CD14-positive monocyte (primary cell): Measurements from ENCODE around the gene JAGN1. TPM values are rescaled to one million over a fixed set of nuclear protein-coding genes. Genes with fewer than 3 reads are reported as not detected.

Experiments
- DNase-seq, 3 donors: peaks; one replicate each; pipeline ENCODE4 v3.0.0-alpha.2; 2011 to 2022
- H2AFZ ChIP-seq: 2 replicates; pipeline ENCODE4 v1.6.0; 2012; ENCODE audit warnings: mild to moderate bottlenecking, low read depth, low read length, inconsistent platforms; ENCODE audit not compliant: insufficient read depth, poor library complexity, severe bottlenecking
- H3K27ac ChIP-seq, 2 donors: 1 replicate in 1 of 2; 2 replicates in 1 of 2; pipeline ENCODE4 v1.5.1; 2012 to 2013; ENCODE audit warnings: low read length in 2 of 2, control low read depth in 1 of 2, inconsistent platforms in 1 of 2, low read depth in 1 of 2, mild to moderate bottlenecking in 1 of 2
- H3K27me3 ChIP-seq, 2 donors: one replicate each; pipeline versions ENCODE4 v1.6.0 to v1.6.1; 2011 to 2013; ENCODE audit warnings: low read length in 2 of 2; ENCODE audit not compliant: control insufficient read depth in 2 of 2, insufficient read depth in 2 of 2
- H3K36me3 ChIP-seq, 2 donors: replicated peaks in 1 of 2; 1 replicate in 1 of 2; 2 replicates in 1 of 2; pipeline versions ENCODE4 v1.5.1 to v1.6.1; 2012 to 2013; ENCODE audit warnings: low read length in 2 of 2, control low read depth in 1 of 2, inconsistent platforms in 1 of 2, mild to moderate bottlenecking in 1 of 2; ENCODE audit not compliant: insufficient read depth in 2 of 2, control insufficient read depth in 1 of 2
- H3K4me1 ChIP-seq, 2 donors: 1 replicate in 1 of 2; 2 replicates in 1 of 2; pipeline versions ENCODE4 v1.5.1 to v1.6.1; 2012 to 2013; ENCODE audit warnings: low read length in 2 of 2, control low read depth in 1 of 2, inconsistent platforms in 1 of 2, mild to moderate bottlenecking in 1 of 2, moderate library complexity in 1 of 2; ENCODE audit not compliant: insufficient read depth in 2 of 2, control insufficient read depth in 1 of 2
- H3K4me2 ChIP-seq: replicated peaks from 2 replicates; pipeline ENCODE3; 2012; ENCODE audit warnings: low read length, moderate library complexity, mild to moderate bottlenecking; ENCODE audit not compliant: poor library complexity, severe bottlenecking; ENCODE audit errors: extremely low read depth
- H3K4me3 ChIP-seq, 3 experiments: fragments of 200-600 bp in 1 of 3; sonication (generic) in 1 of 3; replicated peaks in 1 of 3; 1 replicate in 2 of 3; 2 replicates in 1 of 3; pipeline ENCODE4 v1.5.1; 2011 to 2013; ENCODE audit warnings: low read length in 3 of 3, mild to moderate bottlenecking in 3 of 3, control low read depth in 2 of 3, low read depth in 2 of 3, inconsistent platforms in 1 of 3, moderate library complexity in 1 of 3
- H3K79me2 ChIP-seq: 2 replicates; pipeline ENCODE4 v1.6.0; 2012; ENCODE audit warnings: mild to moderate bottlenecking, control low read depth, inconsistent platforms, low read length, moderate library complexity; ENCODE audit not compliant: insufficient read depth
- H3K9ac ChIP-seq: 2 replicates; pipeline ENCODE4 v1.6.0; 2017; ENCODE audit warnings: low read length, mild to moderate bottlenecking; ENCODE audit not compliant: insufficient read depth, poor library complexity, severe bottlenecking
- H3K9me3 ChIP-seq, 2 donors: replicated peaks in 1 of 2; 1 replicate in 1 of 2; 2 replicates in 1 of 2; pipeline versions ENCODE4 v1.5.1 to v1.6.1; 2012 to 2013; ENCODE audit warnings: low read length in 2 of 2, control low read depth in 1 of 2; ENCODE audit not compliant: control insufficient read depth in 1 of 2, insufficient read depth in 1 of 2
- H4K20me1 ChIP-seq: 2 replicates; pipeline ENCODE4 v1.6.0; 2012; ENCODE audit warnings: mild to moderate bottlenecking, low read length, control low read depth, moderate library complexity; ENCODE audit not compliant: insufficient read depth
- H3K27ac Mint-ChIP-seq, 7 donors: one replicate each; pipeline ENCODE4 v1.8.0; 2020; ENCODE audit warnings: mild to moderate bottlenecking in 7 of 7, mixed read lengths in 7 of 7, moderate library complexity in 6 of 7, inconsistent platforms in 2 of 7
- H3K27me3 Mint-ChIP-seq, 3 donors: one replicate each; pipeline ENCODE4 v1.8.0; 2021 to 2022; ENCODE audit warnings: low read depth in 3 of 3, mild to moderate bottlenecking in 3 of 3, mixed read lengths in 3 of 3, moderate library complexity in 3 of 3, inconsistent platforms in 1 of 3
- H3K36me3 Mint-ChIP-seq, 2 donors: one replicate each; pipeline ENCODE4 v1.8.0; 2020; ENCODE audit warnings: mixed read lengths in 2 of 2, inconsistent platforms in 1 of 2, mild to moderate bottlenecking in 1 of 2
- H3K4me1 Mint-ChIP-seq: one replicate; pipeline ENCODE4 v1.8.0; 2020; ENCODE audit warnings: mild to moderate bottlenecking, mixed read lengths
- H3K4me3 Mint-ChIP-seq, 2 donors: one replicate each; pipeline ENCODE4 v1.8.0; 2020; ENCODE audit warnings: mild to moderate bottlenecking in 2 of 2, mixed read lengths in 2 of 2, moderate library complexity in 1 of 2
- H3K9me3 Mint-ChIP-seq, 7 donors: one replicate each; pipeline ENCODE4 v1.8.0; 2020 to 2022; ENCODE audit warnings: mixed read lengths in 7 of 7, mild to moderate bottlenecking in 6 of 7, moderate library complexity in 6 of 7, inconsistent platforms in 2 of 7
- CTCF ChIP-seq: fragments of 200-600 bp; IDR thresholded peaks from one replicate; pipeline ENCODE4 v1.8.0; 2022; ENCODE audit warnings: antibody characterized with exemption, mild to moderate bottlenecking
- WGBS: methylation state at CpG from one replicate; pipeline ENCODE4 v1.1.5; 2013; ENCODE audit warnings: missing lambda C conversion rate; ENCODE audit not compliant: insufficient coverage; 5-methylcytosine and 5-hydroxymethylcytosine counted together
- intact Hi-C, 2 donors: fragments of 100-400 bp; cut with micrococcal nuclease; formaldehyde crosslinking; loops; one replicate each; pipeline versions ENCODE4 v1.15.0 to v1.15.1; 2023
- polyA plus RNA-seq, 3 donors: library from polyadenylated mRNA; depleted of rRNA in 1 of 3; unstranded in 2 of 3; stranded (reverse) in 1 of 3; fragments of 300-500 nt in 2 of 3; fragments of >200 nt in 1 of 3; fragmentation: Illumina TruSeq in 2 of 3; gene quantifications; 1 replicate in 2 of 3; 2 replicates in 1 of 3; pipeline ENCODE4 v1.2.3, GENCODE V29; 2012 to 2021

The JAGN1 gene
- polyA plus RNA-seq, 3 donors: 17.3 to 56.3 (median 49.8) TPM

DNA sequence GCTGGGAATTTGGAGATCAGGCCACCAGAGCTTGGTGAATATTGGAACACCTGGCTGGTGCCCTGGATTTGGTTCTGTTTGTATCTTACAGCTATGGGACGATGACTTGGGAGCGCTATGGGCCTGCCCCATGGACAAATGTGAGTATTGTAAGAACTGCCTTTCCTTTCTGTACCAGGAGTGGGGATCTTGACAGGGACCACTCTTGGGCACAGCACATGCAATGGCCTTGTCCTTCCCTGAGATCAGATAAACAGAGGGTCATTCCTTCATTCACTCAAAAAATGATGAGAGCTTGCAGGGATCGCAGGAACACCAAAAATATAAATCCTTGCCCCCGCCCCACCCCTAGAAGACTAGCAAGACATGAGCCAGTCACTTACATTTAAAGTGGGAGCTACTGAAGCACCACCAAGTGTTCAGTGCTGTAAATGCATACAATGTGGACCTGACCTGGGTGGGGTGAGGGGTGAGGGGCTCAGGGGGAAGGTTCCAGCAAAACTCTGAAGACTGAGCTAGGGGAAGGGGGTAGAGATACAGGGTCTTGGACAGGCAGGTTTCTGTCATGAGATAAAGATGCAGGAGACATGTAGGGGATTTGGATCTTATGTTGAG is 40.5 kb downstream of the JAGN1 start:
- H4K20me1 ChIP-seq: no peaks in the 10 kb centered on the region
- no peak overlapping the region for H3K9ac ChIP-seq
- H3K27ac ChIP-seq: no peak overlapping the region
- H3K9me3 ChIP-seq: no peaks in the 10 kb centered on the region
- no peak overlapping the region for H2AFZ ChIP-seq
- Mint-ChIP-seq H3K27me3 (peaks cover 0 to 2% (median 0%) of the 10 kb centered on the region in 3 donors), H3K4me1 (peaks cover 28% of the 10 kb centered on the region), H3K4me3 (no peak overlapping the region), H3K36me3 (peaks cover 6 to 16% of the 10 kb centered on the region in 2 donors), H3K9me3 (no peaks in the 10 kb centered on the region), H3K27ac (no peak overlapping the region)
- no peaks in the 10 kb centered on the region for H3K27me3 ChIP-seq
- 80% methylated on average over 1 of the region's 4 CpGs for WGBS
- peaks cover 5% of the 10 kb centered on the region for H3K79me2 ChIP-seq
- DNase-seq: no peak
- peaks cover 22 to 34% of the 10 kb centered on the region in 2 donors for H3K4me1 ChIP-seq
- no peak for TF ChIP-seq CTCF
- peaks cover 0 to 2% of the 10 kb centered on the region in 2 donors for H3K36me3 ChIP-seq
- intact Hi-C loops: loop anchor here in 1 of 2 donors (5.0 to 10.0 kb wide), 3 partner anchors 56 to 394 kb away; partner anchors contain the start of genes EMC3, FANCD2 and SEC13
- no peak overlapping the region for H3K4me3 ChIP-seq
- no peak overlapping the region for H3K4me2 ChIP-seq

DNA sequence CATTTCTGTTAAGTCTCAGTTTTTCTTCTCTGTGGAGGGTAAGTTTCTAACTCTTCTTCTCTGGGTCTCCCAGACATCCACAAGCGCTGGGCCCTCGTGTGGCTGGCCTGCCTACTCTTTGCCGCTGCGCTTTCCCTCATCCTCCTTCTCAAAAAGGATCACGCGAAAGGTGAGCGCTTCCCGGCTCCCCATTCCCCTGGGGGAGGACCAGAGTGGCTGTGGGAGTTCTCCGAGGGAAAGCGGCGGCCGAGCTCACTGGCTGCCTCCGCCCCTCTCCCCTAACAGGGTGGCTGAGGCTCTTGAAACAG is 42.1 kb downstream of the JAGN1 start:
- Histone ChIP-seq H3K9me3 (no peaks in the 10 kb centered on the region), H4K20me1 (no peaks in the 10 kb centered on the region), H3K36me3 (peaks cover 5 to 10% of the 10 kb centered on the region in 2 donors), H3K4me3 (peak overlapping the region; percentile 41 to 85 (median 69)), H3K4me1 (peaks cover 25 to 38% of the 10 kb centered on the region in 2 donors), H3K79me2 (peaks cover 5% of the 10 kb centered on the region), H3K27ac (peak overlapping the region; percentile 41 to 92), H2AFZ (peak overlapping the region; percentile 90), H3K27me3 (no peaks in the 10 kb centered on the region), H3K9ac (peak overlapping the region; percentile 90), H3K4me2 (peak overlapping the region; percentile 85)
- DNase-seq: no peak
- Mint-ChIP-seq H3K4me1 (peaks cover 30% of the 10 kb centered on the region), H3K27ac (peak overlapping the region in 4 of 7 donors; percentile 2 to 99 (median 52)), H3K4me3 (peak overlapping the region; percentile 92 to 97), H3K27me3 (peaks cover 0 to 2% (median 0%) of the 10 kb centered on the region in 3 donors), H3K9me3 (no peaks in the 10 kb centered on the region), H3K36me3 (peaks cover 16 to 26% of the 10 kb centered on the region in 2 donors)
- intact Hi-C loops: loop anchor here in 1 of 2 donors (5.0 to 10.0 kb wide), 3 partner anchors 55 to 392 kb away; partner anchors contain the start of genes EMC3, FANCD2 and SEC13
- no peak for TF ChIP-seq CTCF
- 0% methylated on average over 3 of the region's 13 CpGs for WGBS
